Stomach (tissue), 9 donors: ENCODE measurements around the gene IGSF21. TPM values are rescaled to one million over a fixed set of nuclear protein-coding genes. Genes with fewer than 3 reads are reported as not detected.

Experiments used
- DNase-seq, 2 donors: peaks; one replicate each; pipeline versions ENCODE4 v3.0.0 to v3.0.0-alpha.2; 2013 to 2019
- H3K27ac ChIP-seq, 5 donors: fragments of 200-600 bp in 4 of 5; sonication (generic) in 4 of 5; one replicate each; pipeline ENCODE4 v1.5.1; 2013 to 2019; ENCODE audit warnings: mild to moderate bottlenecking in 1 of 5, moderate library complexity in 1 of 5
- H3K27me3 ChIP-seq, 3 donors: fragments of 200-600 bp; sonication (generic); one replicate each; pipeline ENCODE4 v1.5.1; 2017 to 2019; ENCODE audit warnings: mixed run types in 1 of 3
- H3K36me3 ChIP-seq, 4 donors: fragments of 200-600 bp; sonication (generic); 1 replicate in 3 of 4; 2 replicates in 1 of 4; pipeline ENCODE4 v1.5.1; 2016 to 2019
- H3K4me1 ChIP-seq, 4 donors: fragments of 200-600 bp; sonication (generic); one replicate each; pipeline ENCODE4 v1.5.1; 2016 to 2019
- H3K4me3 ChIP-seq, 4 donors: fragments of 200-600 bp; sonication (generic) in 3 of 4; one replicate each; pipeline ENCODE4 v1.5.1; 2016 to 2019; ENCODE audit warnings: mild to moderate bottlenecking in 1 of 4
- H3K9me3 ChIP-seq, 4 donors: fragments of 200-600 bp; sonication (generic); one replicate each; pipeline ENCODE4 v1.5.1; 2016 to 2019
- CTCF ChIP-seq, 7 experiments: fragments of 450-650 bp in 4 of 7; fragments of 200-600 bp in 3 of 7; sonication (generic) in 3 of 7; IDR thresholded peaks; one replicate each; pipeline ENCODE4 v1.5.1; 2016 to 2019; ENCODE audit warnings: antibody characterized with exemption in 7 of 7, control low read depth in 2 of 7, mild to moderate bottlenecking in 1 of 7
- EP300 ChIP-seq: sonication (generic); formaldehyde crosslinking; IDR thresholded peaks from one replicate; pipeline ENCODE4 v1.6.1; 2017; ENCODE audit warnings: antibody characterized with exemption
- POLR2A ChIP-seq, 4 donors: fragments of 450-650 bp; IDR thresholded peaks; one replicate each; pipeline ENCODE4 v1.6.1; 2016; ENCODE audit warnings: antibody characterized with exemption in 4 of 4, control low read depth in 2 of 4, mild to moderate bottlenecking in 1 of 4, moderate library complexity in 1 of 4
- POLR2AphosphoS5 ChIP-seq, 3 donors: sonication (generic); formaldehyde crosslinking; IDR thresholded peaks; one replicate each; pipeline ENCODE4 v1.6.1; 2016; ENCODE audit warnings: antibody characterized with exemption in 3 of 3
- WGBS, 5 donors: extraction: QIAGEN DNeasy Blood & Tissue Kit in 3 of 5; methylation state at CpG; one replicate each; pipeline versions ENCODE4 v1.1.5 to v1.1.7; 2013 to 2018; 5-methylcytosine and 5-hydroxymethylcytosine counted together
- intact Hi-C: fragments of 100-400 bp; cut with DNase I; formaldehyde crosslinking; loops from one replicate; pipeline ENCODE4 v1.15.1; 2023; ENCODE audit warnings: low total_unique reads
- polyA plus RNA-seq, 3 donors: library from polyadenylated mRNA; stranded (reverse); fragments of 200-250 nt; gene quantifications; one replicate each; pipeline ENCODE4 v1.2.3, GENCODE V29; 2013
- total RNA-seq, 5 donors: library from RNA; depleted of rRNA; stranded (reverse); fragments of >200 nt; gene quantifications; one replicate each; pipeline versions ENCODE4 v1.1.0 to v1.2.3, GENCODE V29; 2014 to 2016
- donor health status: healthy with polysubstance abuse.
- donor health status: Bipolar disorder and iron deficiency.
- donor health status: healthy.

The IGSF21 gene
- total and polyA plus RNA-seq, 8 donors: 0.25 to 2.0 (median 1.1) TPM; not detected in 3

- intact Hi-C loops: no loop called here
- no peak overlapping the region for H3K27ac ChIP-seq
- peaks cover 16 to 45% (median 31%) of the 10 kb centered on the region in 4 donors for H3K4me1 ChIP-seq
- 39 to 62% (median 49%) methylated on average over 12 of the region's 12 CpGs for WGBS, 5 donors
- no peaks in the 10 kb centered on the region for H3K9me3 ChIP-seq
- peaks cover 20 to 100% (median 78%) of the 10 kb centered on the region in 3 donors for H3K27me3 ChIP-seq
- no peaks in the 10 kb centered on the region for H3K36me3 ChIP-seq
- no peak for TF ChIP-seq CTCF (IDR thresholded peaks at IDR 0.05)
- no peak for TF ChIP-seq EP300
- no peak for TF ChIP-seq POLR2A (IDR thresholded peaks at IDR 0.05)
- no peak for DNase-seq
- no peak overlapping the region for H3K4me3 ChIP-seq
Measured at GRCh38 chr1:18111605-18112297, 4.2 kb downstream of the IGSF21 start.

DNA sequence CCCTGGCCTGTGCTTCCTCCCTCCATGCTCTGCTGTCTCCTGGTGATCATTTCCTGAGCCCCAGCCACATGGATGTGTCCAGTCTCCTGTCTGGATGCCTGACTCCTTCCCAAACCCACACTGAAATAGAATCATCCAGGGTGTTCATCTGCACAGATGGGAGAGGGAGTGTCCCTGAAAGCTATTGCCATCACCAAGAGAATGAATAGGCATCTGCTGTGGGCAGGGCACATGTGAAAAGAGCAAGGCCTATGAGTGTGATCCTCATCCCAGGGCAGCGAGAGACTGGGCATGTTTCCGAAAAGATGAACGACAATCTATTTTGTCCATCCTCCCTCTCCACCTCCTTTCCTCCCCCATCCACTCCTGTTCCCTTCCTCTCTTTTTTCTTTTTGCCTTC lies 5.0 kb downstream of the IGSF21 start:
- Histone ChIP-seq H3K4me1 (peaks cover 16 to 39% (median 28%) of the 10 kb centered on the region in 4 donors), H3K27ac (no peak overlapping the region), H3K9me3 (no peaks in the 10 kb centered on the region), H3K36me3 (no peaks in the 10 kb centered on the region), H3K4me3 (no peak overlapping the region), H3K27me3 (peaks cover 20 to 100% (median 75%) of the 10 kb centered on the region in 3 donors)
- TF ChIP-seq POLR2A (IDR thresholded peaks at IDR 0.05): no peak
- intact Hi-C loops: no loop called here
- 90 to 93% (median 92%) methylated on average over 3 of the region's 3 CpGs for WGBS, 5 donors
- DNase-seq: no peak

DNA sequence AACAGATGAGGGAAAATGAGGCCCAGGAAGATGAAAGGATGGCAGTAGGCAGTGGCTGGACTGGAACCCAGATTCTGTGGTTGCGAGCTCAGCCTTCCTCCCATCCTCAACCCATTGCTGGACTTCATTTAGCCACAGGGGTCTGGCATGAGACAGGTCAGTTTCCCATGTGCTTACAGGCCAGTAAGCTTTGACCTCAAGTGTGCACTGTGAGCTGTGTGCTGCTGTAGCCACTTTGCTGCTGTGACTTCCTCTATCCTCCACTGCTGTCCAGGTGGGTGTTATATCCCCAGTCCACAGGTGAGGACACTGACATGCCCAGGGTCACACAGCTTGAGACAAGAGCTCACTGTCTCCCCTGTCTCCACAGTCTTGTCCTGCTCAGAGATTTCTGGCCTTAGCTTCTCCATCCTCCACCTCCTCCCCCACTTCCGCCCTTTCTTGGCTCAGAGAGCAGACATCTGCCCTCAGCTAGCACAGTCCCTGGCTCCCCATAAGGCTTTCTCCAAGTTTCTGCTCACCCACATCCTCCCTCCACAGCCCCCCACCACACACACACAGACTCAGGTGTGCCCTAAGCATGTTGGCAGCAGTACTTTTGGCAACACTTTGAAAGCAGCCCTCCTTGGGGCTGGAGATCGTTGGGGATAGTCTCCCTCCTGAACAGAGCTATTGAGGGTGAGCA lies 7.3 kb downstream of the IGSF21 start:
- peaks cover 14 to 17% (median 16%) of the 10 kb centered on the region in 4 donors for H3K4me1 ChIP-seq
- WGBS, 5 donors: 66 to 75% (median 68%) methylated on average over 3 of the region's 3 CpGs
- TF ChIP-seq EP300 (no peak), POLR2A (IDR thresholded peaks at IDR 0.05) (no peak), POLR2AphosphoS5 (IDR thresholded peaks at IDR 0.05) (no peak), CTCF (IDR thresholded peaks at IDR 0.05) (no peak)
- no peak overlapping the region for H3K4me3 ChIP-seq
- H3K27ac ChIP-seq: no peak overlapping the region
- H3K9me3 ChIP-seq: no peaks in the 10 kb centered on the region
- intact Hi-C loops: no loop called here
- DNase-seq: no peak
- peaks cover 9 to 93% (median 66%) of the 10 kb centered on the region in 3 donors for H3K27me3 ChIP-seq
- H3K36me3 ChIP-seq: no peaks in the 10 kb centered on the region

DNA sequence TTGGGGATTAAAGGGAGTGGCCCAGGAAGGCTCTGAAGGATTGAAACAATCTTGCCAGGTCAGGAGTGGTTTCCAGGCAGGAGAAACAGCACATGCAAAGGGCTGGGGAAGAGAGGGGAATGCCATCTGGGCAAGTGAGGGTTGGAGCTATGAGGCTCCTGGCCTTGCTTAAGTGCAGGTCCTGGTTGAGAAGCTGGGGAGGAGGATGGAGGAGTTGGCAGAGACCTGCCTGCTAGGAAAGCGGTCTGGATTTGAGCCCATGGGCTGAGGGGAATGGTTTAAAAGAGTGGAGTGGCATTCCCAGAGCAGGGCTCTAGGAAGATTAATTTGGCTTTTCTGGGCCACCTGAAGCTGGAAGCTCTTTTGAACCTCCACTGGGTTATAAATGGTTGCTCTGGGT lies 9.2 kb downstream of the IGSF21 start:
- H3K27ac ChIP-seq: no peak overlapping the region
- H3K27me3 ChIP-seq: peaks cover 0 to 93% (median 48%) of the 10 kb centered on the region in 3 donors
- no peaks in the 10 kb centered on the region for H3K9me3 ChIP-seq
- no peaks in the 10 kb centered on the region for H3K4me1 ChIP-seq
- 83 to 100% (median 94%) methylated on average over 1 of the region's 1 CpG for WGBS, 5 donors
- TF ChIP-seq POLR2AphosphoS5 (IDR thresholded peaks at IDR 0.05) (no peak), POLR2A (IDR thresholded peaks at IDR 0.05) (no peak), EP300 (no peak)
- H3K36me3 ChIP-seq: no peaks in the 10 kb centered on the region
- H3K4me3 ChIP-seq: no peak overlapping the region
- intact Hi-C loops: no loop called here
- DNase-seq: no peak

DNA sequence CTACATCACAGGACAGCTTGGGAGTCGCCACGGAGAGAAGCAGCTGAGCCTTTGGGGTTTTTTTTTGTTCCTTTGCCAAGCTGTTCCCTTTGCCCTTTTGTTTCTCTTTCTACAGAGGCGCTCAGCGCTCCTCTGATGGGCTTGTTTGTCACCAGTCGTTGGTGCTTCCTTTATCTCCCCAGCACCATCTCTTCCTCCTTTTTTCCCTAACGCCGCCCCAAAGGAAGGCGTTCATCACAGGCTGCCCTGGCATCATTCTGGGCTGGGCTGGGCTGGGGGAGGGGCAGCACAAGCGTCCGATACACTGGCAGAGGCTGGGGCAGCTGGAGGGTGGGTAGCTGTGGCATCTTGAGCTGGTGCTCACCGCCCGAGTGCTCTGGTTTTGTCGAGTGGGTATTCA lies 10.5 kb downstream of the IGSF21 start:
- no peak for TF ChIP-seq CTCF (IDR thresholded peaks at IDR 0.05)
- no peak for TF ChIP-seq POLR2A (IDR thresholded peaks at IDR 0.05)
- TF ChIP-seq POLR2AphosphoS5 (IDR thresholded peaks at IDR 0.05): no peak
- no peak for TF ChIP-seq EP300
- intact Hi-C loops: no loop called here
- no peaks in the 10 kb centered on the region for H3K9me3 ChIP-seq
- no peaks in the 10 kb centered on the region for H3K4me1 ChIP-seq
- no peak overlapping the region for H3K4me3 ChIP-seq
- no peak for DNase-seq
- H3K27me3 ChIP-seq: peaks cover 0 to 82% (median 38%) of the 10 kb centered on the region in 3 donors
- no peaks in the 10 kb centered on the region for H3K36me3 ChIP-seq
- 33 to 46% (median 42%) methylated on average over 13 of the region's 13 CpGs for WGBS, 5 donors
- no peak overlapping the region for H3K27ac ChIP-seq
